Ectodermal cell (in vitro differentiated cells): ENCODE measurements around the gene BEND4.

Source experiments
- H3K27ac ChIP-seq: 2 replicates; pipeline ENCODE4 v1.7.0; 2013; ENCODE audit warnings: mild to moderate bottlenecking, low read depth, low read length; ENCODE audit not compliant: insufficient read depth, poor library complexity, severe bottlenecking
- H3K27me3 ChIP-seq: 2 replicates; pipeline ENCODE4 v1.7.0; 2013; ENCODE audit warnings: mild to moderate bottlenecking, low read length; ENCODE audit not compliant: insufficient read depth, control insufficient read depth, poor library complexity, severe bottlenecking
- H3K36me3 ChIP-seq: one replicate; pipeline ENCODE4 v1.7.0; 2013; ENCODE audit warnings: low read length; ENCODE audit not compliant: control insufficient read depth, insufficient read depth
- H3K4me1 ChIP-seq: one replicate; pipeline ENCODE4 v1.7.0; 2013; ENCODE audit warnings: low read length; ENCODE audit not compliant: control insufficient read depth, insufficient read depth
- H3K4me3 ChIP-seq: 2 replicates; pipeline ENCODE4 v1.7.0; 2013; ENCODE audit warnings: low read depth, low read length, control low read depth; ENCODE audit not compliant: insufficient read depth
- H3K9me3 ChIP-seq: 2 replicates; pipeline ENCODE4 v1.7.0; 2013; ENCODE audit warnings: mild to moderate bottlenecking, low read length, moderate library complexity; ENCODE audit not compliant: control insufficient read depth
- WGBS, 2 experiments: methylation state at CpG; one replicate each; pipeline ENCODE4 v1.1.7; 2013; ENCODE audit warnings: missing lambda C conversion rate in 2 of 2; 5-methylcytosine and 5-hydroxymethylcytosine counted together

Gene BEND4

DNA sequence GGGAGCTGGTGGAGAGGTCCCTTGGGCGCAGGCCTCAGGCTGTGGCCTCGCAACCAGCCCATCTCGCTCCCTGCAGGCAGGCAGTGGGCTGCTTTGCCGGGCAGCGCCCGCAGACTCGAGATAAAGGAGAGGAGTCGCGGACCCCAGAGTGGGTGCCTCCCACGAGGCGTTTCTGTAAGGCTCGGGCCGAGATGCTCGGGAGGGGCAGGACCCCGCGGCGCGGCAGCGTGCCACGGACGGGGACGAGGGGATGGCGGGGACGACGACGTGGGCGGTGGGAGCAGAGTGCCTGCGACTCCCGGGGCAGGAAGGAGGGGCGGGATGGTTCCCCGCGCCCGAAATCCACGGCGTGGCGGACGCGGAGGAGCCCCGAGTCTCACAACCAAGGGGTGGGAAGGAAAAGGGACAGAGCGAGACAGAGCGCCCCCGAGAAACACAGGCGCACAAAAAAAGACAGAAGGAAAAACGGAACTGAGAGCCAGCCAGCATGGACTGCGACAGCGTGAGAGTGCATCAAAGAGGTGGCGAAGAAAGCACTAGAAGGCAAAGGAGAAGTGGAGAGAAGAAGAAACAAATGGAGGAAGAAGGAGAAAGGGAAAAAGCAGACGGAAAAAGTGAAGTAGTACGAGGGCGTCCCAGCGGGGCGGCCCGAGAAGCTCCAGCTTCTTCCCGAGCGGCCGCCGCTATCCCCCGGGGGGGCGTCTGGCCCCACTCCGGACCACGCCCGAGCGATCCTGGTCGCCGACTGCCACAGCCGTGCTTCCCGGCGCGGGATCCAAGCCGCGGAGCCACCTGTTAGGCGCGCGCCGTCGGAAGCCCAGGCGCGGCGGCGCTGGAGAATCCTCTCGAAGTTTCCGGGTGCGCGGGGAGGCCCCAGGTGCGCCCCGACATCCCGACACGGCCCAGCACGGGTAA, 1.5 kb downstream of the BEND4 start:
- Histone ChIP-seq H3K27ac (no peak overlapping the region), H3K36me3 (no peaks in the 10 kb centered on the region), H3K27me3 (peaks cover 55% of the 10 kb centered on the region), H3K4me1 (peaks cover 9% of the 10 kb centered on the region), H3K9me3 (no peaks in the 10 kb centered on the region), H3K4me3 (peak overlapping the region; percentile 69)
- 6% methylated on average over 89 of the region's 89 CpGs for WGBS, 2 experiments

DNA sequence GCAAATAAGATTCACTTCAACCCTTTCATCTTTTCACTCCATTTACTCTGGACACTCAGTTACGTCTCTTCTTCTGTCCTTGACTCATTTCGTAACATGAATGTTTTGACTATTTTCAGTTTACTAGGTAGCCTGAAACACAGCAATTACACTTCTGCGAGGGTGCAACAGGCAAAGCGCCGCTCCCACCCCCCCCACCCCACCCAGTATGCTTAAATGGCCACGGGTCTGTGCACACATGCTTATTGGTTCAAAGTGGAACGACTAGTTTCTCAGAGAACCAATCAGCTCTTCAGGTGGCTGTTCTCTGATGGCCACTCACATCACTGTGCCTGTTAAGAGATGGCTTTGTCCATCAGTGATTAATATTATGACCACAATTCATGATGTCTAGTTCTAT, 3.5 kb downstream of the BEND4 start:
- 80 to 81% methylated on average over 7 of the region's 7 CpGs for WGBS, 2 experiments
- peaks cover 9% of the 10 kb centered on the region for H3K4me1 ChIP-seq
- H3K36me3 ChIP-seq: no peaks in the 10 kb centered on the region
- no peak overlapping the region for H3K27ac ChIP-seq
- H3K27me3 ChIP-seq: peaks cover 49% of the 10 kb centered on the region
- no peaks in the 10 kb centered on the region for H3K9me3 ChIP-seq
- no peak overlapping the region for H3K4me3 ChIP-seq

DNA sequence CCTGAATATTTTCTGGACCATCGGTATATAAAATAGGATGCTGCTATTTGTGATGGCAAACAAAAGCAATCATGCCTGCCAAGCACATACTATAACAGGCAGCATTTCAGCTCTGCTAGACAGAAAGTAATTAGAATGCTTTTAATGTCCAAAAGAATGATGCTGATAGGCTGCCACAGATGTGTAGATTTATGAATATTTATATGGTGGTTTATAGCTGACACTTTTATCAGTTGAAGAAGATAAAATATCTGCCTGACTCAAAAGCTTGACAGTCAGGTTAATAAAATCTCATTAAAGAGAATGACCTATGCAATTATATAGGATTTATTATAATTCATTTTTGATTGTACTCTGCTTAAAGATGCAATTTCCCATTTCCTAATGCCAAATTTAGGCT, 4.0 kb downstream of the BEND4 start:
- WGBS, 2 experiments: 100% methylated on average over 1 of the region's 1 CpG; no CpG with 5 or more reads in 1 of the 2 experiments
- H3K27ac ChIP-seq: no peak overlapping the region
- peaks cover 44% of the 10 kb centered on the region for H3K27me3 ChIP-seq
- H3K4me3 ChIP-seq: no peak overlapping the region
- no peaks in the 10 kb centered on the region for H3K9me3 ChIP-seq
- H3K4me1 ChIP-seq: peaks cover 9% of the 10 kb centered on the region
- H3K36me3 ChIP-seq: no peaks in the 10 kb centered on the region

DNA sequence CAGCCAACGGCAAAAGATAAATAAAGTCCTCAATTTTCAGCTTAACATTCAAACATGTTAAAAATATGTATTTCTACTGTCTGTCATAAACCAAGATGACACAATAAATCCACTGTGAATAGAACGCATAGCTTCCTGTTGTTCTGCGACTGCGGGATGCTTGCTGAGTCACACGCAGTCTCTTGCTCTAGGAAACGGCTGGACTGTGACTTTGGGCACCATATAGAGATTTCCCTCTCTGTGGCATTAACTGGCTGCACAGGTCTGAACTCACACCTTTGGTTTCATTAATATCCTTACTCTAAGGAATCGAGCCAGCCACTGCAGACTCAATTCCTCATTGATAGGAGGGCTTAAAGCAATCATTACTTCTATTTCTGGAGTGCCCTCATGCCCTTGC, 8.4 kb downstream of the BEND4 start:
- Histone ChIP-seq H3K4me3 (no peak overlapping the region), H3K4me1 (no peaks in the 10 kb centered on the region), H3K9me3 (no peaks in the 10 kb centered on the region), H3K27ac (no peak overlapping the region), H3K36me3 (no peaks in the 10 kb centered on the region), H3K27me3 (no peaks in the 10 kb centered on the region)
- WGBS, 2 experiments: 92% methylated on average over 7 of the region's 7 CpGs

DNA sequence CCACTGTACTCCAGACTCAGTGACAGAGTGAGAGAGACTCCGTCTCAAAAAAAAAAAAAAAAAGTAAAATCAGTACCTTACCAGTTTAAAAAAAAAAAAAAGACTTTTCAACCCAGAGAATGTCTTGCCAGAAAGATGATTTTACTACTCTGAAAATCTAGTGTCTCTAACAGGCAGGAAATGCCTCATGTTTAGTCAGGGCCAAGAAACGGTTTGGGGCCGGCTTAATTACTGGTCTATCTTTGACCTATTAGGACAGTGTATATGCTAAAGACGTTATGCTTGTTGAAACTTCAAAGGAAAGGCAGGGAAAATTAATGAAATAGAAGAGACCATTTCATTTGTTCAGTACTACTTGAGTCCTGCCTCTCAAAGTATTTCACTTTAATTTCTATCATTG, 9.9 kb downstream of the BEND4 start:
- 94 to 97% methylated on average over 4 of the region's 4 CpGs for WGBS, 2 experiments
- Histone ChIP-seq H3K9me3 (no peaks in the 10 kb centered on the region), H3K27me3 (no peaks in the 10 kb centered on the region), H3K4me1 (no peaks in the 10 kb centered on the region), H3K4me3 (no peak overlapping the region), H3K27ac (no peak overlapping the region), H3K36me3 (no peaks in the 10 kb centered on the region)

DNA sequence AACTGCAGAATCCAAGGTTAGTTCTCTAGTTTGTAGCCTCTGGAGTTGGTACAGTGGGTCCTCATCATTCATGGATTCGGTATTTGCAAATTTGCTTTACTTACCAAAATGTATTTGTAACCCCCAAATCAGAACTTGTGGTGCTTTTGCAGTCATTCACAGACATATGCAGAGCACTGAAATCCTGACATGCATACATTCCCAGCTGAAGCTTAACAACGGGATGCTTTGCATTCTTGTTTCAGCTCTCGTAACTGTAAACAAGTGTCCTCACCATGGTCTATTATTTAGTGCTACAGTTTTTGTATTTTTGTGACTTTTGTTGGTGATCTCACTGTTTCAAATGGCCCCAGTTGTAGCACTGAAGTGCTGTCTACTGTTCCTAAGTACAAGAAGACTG, 16.1 kb downstream of the BEND4 start:
- H3K9me3 ChIP-seq: no peaks in the 10 kb centered on the region
- 82 to 88% methylated on average over 3 of the region's 3 CpGs for WGBS, 2 experiments
- no peaks in the 10 kb centered on the region for H3K4me1 ChIP-seq
- no peak overlapping the region for H3K27ac ChIP-seq
- no peak overlapping the region for H3K4me3 ChIP-seq
- H3K36me3 ChIP-seq: no peaks in the 10 kb centered on the region
- no peaks in the 10 kb centered on the region for H3K27me3 ChIP-seq

DNA sequence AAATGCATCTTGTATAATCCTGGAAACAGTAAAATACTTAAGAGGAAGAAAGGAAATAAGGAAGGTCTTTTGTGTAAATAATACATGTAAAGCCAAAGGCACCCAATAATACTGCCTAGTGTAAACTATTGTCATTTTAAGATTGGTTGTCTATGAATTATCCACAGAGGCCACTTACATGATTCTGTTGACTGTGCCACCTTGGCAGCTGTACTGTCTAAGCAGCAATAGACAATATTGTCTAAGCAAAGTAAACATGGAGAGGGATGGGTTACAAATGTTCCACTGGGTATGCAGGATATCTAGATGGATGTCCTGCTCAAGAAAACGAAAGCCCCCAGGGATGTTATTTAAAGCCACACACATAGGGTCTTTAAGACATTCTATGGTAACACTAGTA, 19.4 kb downstream of the BEND4 start:
- Histone ChIP-seq H3K4me3 (no peak overlapping the region), H3K9me3 (no peaks in the 10 kb centered on the region), H3K27ac (no peak overlapping the region), H3K27me3 (no peaks in the 10 kb centered on the region), H3K36me3 (no peaks in the 10 kb centered on the region), H3K4me1 (no peaks in the 10 kb centered on the region)
- WGBS, 2 experiments: 96% methylated on average over 1 of the region's 1 CpG; no CpG with 5 or more reads in 1 of the 2 experiments

DNA sequence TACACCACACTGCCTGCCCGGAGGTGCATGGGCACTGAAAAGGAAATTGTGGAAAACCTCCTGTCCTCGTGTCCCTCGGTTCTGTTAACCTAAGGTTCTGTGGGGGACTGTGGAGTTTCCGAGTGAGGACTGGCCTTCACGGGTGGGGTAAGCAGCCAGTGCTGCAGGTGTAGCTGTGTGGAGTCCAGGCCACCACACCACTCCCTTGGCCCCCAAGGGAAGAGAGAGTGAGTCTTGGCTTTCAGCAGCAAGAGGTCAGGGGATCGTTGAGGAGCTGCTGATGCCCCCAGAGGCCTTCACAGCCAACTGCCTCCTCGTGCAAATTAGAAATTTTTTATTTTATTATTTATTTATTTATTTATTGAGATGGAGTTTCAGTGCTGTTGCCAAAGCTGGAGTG, 20.4 kb downstream of the BEND4 start:
- 91 to 96% methylated on average over 6 of the region's 7 CpGs for WGBS, 2 experiments
- no peak overlapping the region for H3K4me3 ChIP-seq
- no peaks in the 10 kb centered on the region for H3K36me3 ChIP-seq

DNA sequence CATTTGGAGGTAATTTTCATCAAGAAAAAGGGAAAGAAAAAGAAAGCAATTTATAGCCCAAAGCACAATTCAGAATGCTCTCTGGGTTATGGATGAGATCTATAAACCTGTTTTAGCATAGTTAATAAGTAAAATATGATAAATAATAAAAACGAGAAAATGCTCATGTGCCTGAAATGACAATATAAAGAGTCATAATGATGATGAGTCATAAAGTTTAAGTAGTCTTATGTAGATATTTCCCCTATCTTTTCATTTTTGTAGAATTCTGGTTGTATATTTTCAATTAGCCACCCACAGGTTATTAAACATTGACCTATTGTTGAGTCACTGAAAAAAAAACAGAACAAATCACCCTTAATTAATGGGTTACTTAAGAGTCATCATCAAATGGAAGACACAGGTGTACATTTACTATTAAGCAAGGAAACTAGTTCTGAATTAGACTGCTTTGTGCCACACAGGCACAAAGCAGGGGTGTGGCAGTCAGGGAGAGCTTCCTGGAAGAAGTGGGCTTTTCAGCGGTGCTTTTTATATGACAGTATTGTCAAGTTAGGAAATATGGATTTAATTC, 29.3 kb downstream of the BEND4 start:
- no peak overlapping the region for H3K4me3 ChIP-seq
- H3K27ac ChIP-seq: no peak overlapping the region
- 90 to 95% methylated on average over 2 of the region's 2 CpGs for WGBS, 2 experiments
- H3K27me3 ChIP-seq: no peaks in the 10 kb centered on the region
- no peaks in the 10 kb centered on the region for H3K4me1 ChIP-seq
- H3K36me3 ChIP-seq: no peaks in the 10 kb centered on the region
- no peaks in the 10 kb centered on the region for H3K9me3 ChIP-seq

More for the DNA sequence above, 20.4 kb downstream of the BEND4 start:
- Histone ChIP-seq H3K4me1 (no peaks in the 10 kb centered on the region), H3K27ac (no peak overlapping the region), H3K9me3 (no peaks in the 10 kb centered on the region), H3K27me3 (no peaks in the 10 kb centered on the region)

DNA sequence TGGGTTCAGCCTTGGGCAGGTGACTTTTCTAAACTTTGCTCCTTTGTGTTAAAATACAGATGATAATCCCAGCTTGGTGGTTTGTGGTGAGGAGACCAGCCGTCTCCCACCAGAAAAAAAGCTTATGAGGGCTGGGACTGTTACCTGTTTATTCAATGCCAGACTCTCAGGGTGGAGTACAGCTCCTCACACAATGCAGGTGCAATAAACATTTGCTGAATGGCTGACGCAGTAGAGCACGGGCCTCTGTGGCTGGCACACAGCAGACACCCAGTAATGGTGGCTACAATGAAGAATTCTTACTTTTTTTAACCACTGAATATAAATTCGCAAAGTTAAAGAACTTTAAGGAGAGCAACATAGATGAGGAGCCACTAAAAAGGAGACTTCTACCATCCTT, 30.2 kb downstream of the BEND4 start:
- WGBS, 2 experiments: 93 to 96% methylated on average over 4 of the region's 4 CpGs

More for the DNA sequence above, 30.2 kb downstream of the BEND4 start:
- Histone ChIP-seq H3K4me1 (no peaks in the 10 kb centered on the region), H3K9me3 (no peaks in the 10 kb centered on the region), H3K36me3 (no peaks in the 10 kb centered on the region), H3K27me3 (no peaks in the 10 kb centered on the region), H3K4me3 (no peak overlapping the region), H3K27ac (no peak overlapping the region)
